Measurements from ENCODE around the gene ACP7. TPM values are rescaled to one million over a fixed set of nuclear protein-coding genes. Genes with fewer than 3 reads are reported as not detected.

The ACP7 gene
- total and polyA plus RNA-seq, 10 of the 15 experiments (the other 5 are each of a cell fraction or from before 2014, with no cell fraction given), result not detected

GRCh38 chr19:39074942-39075341 lies 9.2 kb upstream of the ACP7 start (continued):
- TF ChIP-seq ZNF592 (IDR thresholded peaks at IDR 0.05), result no peak
- TF ChIP-seq ELK1 (IDR thresholded peaks at IDR 0.05; ENCODE audit: low read depth, low read length), result no peak
- no peak for TF ChIP-seq MTA2 (IDR thresholded peaks at IDR 0.05; ENCODE audit: low read depth)
- TF ChIP-seq KDM1A (IDR thresholded peaks at IDR 0.05; ENCODE audit: borderline replicate concordance), result no peak
- no peak for TF ChIP-seq SREBF2 (IDR thresholded peaks at IDR 0.05; ENCODE audit: low read length)
- no peak for TF ChIP-seq GATAD2B (conservative IDR thresholded peaks at IDR 0.05; ENCODE audit: low read depth)
- TF ChIP-seq USF2 (IDR thresholded peaks at IDR 0.05; ENCODE audit: borderline replicate concordance, low read depth, low read length), result no peak
- TF ChIP-seq STAT1 (conservative IDR thresholded peaks at IDR 0.05), result no peak
- no peak for TF ChIP-seq DPF2 (IDR thresholded peaks at IDR 0.05)
